RWPE2 (cell line): ENCODE results near the gene UBE2K.
A peak's percentile ranks its signal among the peaks of the same experiment; 100 is the strongest.
"Not testable (repeated sequence)": the region's sequence is repeated elsewhere in the genome, so short reads cannot be mapped to it uniquely, and the experiment has no call there.

Experiments
- ATAC-seq: fragments of 200-7000 bp; cut with Tn5 transposase; 3 replicates; pipeline ENCODE4 v1.9.1; 2021; ENCODE audit warnings: low read depth
- DNase-seq: peaks from one replicate; pipeline ENCODE4 v3.0.0-alpha.2; 2020; ENCODE audit warnings: low spot score
- H3K27ac ChIP-seq: fragments of 450-650 bp; 2 replicates; pipeline ENCODE4 v1.5.1; 2017; ENCODE audit warnings: mild to moderate bottlenecking; ENCODE audit not compliant: poor library complexity, severe bottlenecking
- H3K27me3 ChIP-seq: fragments of 250-450 bp; sonication (Bioruptor Pico); 2 replicates; pipeline ENCODE4 v1.5.1; 2021; ENCODE audit warnings: mild to moderate bottlenecking, moderate library complexity; ENCODE audit not compliant: insufficient read depth, poor library complexity, severe bottlenecking
- H3K36me3 ChIP-seq: fragments of 250-450 bp; sonication (Bioruptor Pico); 2 replicates; pipeline ENCODE4 v1.5.1; 2020; ENCODE audit warnings: low read depth, mild to moderate bottlenecking, moderate library complexity
- H3K4me1 ChIP-seq: fragments of 250-450 bp; sonication (Bioruptor Pico); 2 replicates; pipeline ENCODE4 v1.5.1; 2021; ENCODE audit warnings: mild to moderate bottlenecking, moderate library complexity; ENCODE audit not compliant: insufficient read depth, poor library complexity, severe bottlenecking
- H3K4me3 ChIP-seq: fragments of 250-450 bp; sonication (Bioruptor Pico); 2 replicates; pipeline ENCODE4 v1.5.1; 2021; ENCODE audit warnings: mild to moderate bottlenecking, moderate library complexity; ENCODE audit not compliant: severe bottlenecking
- H3K9me3 ChIP-seq: fragments of 250-450 bp; sonication (Bioruptor Pico); 2 replicates; pipeline ENCODE4 v1.5.1; 2021; ENCODE audit warnings: mild to moderate bottlenecking, moderate library complexity; ENCODE audit not compliant: severe bottlenecking
- TF ChIP-seq, protein P1 (sequence below): fragments of 450-650 bp; IDR thresholded peaks from one replicate; pipeline ENCODE4 v1.5.1; 2017; ENCODE audit warnings: mild to moderate bottlenecking, moderate library complexity; ENCODE audit not compliant: poor library complexity, severe bottlenecking

Gene UBE2K

DNA sequence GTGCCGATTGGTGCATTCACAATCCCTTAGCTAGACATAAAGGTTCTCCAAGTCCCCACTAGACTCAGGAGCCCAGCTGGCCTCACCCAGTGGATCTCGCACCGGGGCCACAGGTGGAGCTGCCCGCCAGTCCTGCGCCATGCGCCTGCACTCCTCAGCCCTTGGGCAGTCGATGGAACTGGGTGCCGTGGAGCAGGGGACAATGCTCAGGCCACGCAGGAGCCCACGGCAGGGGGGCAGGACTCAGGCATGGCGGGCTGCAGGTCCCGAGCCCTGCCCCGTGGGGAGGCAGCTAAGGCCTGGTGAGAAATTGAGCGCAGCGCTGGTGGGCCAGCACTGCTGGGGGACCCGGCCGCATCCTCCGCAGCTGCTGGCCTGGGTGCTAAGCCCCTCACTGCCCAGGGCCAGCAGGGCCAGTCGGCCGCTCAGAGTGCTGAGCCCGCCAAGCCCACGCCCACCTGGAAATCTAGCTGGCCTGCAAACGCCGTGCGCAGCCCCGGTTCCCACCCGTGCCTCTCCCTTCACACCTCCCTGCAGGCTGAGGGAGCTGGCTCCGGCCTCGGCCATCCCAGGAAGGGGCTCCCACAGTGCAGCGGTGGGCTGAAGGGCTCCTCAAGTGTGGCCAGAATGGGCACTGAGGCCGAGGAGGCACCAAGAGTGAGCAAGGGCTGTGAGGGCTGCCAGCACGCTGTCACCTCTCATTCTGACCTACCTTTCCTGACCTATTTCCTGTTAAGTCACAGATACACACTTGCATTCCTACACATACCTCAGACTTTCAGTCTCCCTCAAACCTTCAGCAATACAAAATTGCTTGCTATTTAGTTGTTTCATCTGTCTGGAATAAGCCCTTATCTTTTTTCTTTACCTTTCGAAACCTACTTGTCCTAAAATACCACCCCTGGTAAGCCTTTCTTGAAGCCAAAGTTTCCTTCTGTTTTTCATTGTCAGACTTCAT is 20.7 kb downstream of the UBE2K start:
- no peak overlapping the region for H3K4me3 ChIP-seq
- DNase-seq (no peak), ATAC-seq (peak; percentile 49; the same call in 2 of the 3 replicates)
- TF ChIP-seq, protein P1, sequence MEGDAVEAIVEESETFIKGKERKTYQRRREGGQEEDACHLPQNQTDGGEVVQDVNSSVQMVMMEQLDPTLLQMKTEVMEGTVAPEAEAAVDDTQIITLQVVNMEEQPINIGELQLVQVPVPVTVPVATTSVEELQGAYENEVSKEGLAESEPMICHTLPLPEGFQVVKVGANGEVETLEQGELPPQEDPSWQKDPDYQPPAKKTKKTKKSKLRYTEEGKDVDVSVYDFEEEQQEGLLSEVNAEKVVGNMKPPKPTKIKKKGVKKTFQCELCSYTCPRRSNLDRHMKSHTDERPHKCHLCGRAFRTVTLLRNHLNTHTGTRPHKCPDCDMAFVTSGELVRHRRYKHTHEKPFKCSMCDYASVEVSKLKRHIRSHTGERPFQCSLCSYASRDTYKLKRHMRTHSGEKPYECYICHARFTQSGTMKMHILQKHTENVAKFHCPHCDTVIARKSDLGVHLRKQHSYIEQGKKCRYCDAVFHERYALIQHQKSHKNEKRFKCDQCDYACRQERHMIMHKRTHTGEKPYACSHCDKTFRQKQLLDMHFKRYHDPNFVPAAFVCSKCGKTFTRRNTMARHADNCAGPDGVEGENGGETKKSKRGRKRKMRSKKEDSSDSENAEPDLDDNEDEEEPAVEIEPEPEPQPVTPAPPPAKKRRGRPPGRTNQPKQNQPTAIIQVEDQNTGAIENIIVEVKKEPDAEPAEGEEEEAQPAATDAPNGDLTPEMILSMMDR: no peak
- peaks cover 4% of the 10 kb centered on the region for H3K4me1 ChIP-seq
- no peaks in the 10 kb centered on the region for H3K27me3 ChIP-seq
- no peaks in the 10 kb centered on the region for H3K9me3 ChIP-seq
- H3K36me3 ChIP-seq: peaks cover 30% of the 10 kb centered on the region
- H3K27ac ChIP-seq: peak overlapping the region; percentile 3

DNA sequence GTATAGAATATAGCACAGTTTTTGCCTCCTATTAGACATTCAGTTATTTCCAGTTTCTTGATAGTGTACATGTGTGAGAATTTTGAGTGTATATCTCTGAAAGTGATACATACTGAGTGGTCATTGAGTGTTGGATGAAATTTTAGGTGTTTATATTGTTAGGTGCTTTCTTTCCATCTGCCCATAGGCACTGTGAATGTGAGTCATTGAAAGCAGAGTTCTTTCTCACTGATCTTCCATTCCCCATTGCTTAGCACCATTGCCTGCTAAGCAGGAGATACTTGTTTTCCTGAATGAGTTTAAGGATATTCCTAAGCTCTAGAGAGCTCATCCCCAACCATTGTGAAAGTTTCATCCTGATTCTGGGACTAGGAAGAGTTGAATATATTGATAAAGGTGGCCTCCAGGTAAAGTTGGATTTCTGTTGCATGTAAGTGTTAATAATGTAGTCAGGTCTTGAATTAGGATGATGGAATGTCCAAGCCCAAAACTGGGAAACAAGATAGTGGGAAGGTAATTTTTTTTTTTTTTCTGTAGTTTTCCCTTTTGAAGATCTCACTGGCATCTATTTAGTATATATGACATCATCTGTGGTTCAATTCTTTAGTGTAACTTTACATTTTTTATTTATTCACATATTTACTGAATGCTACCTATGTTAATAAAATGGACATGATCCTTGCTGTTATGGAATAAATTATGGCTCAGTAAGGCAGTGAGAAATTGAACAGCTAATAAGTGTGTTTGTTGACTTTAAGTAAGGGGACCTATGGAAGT is 22.1 kb downstream of the UBE2K start:
- Histone ChIP-seq H3K27ac (no peak overlapping the region), H3K9me3 (no peaks in the 10 kb centered on the region), H3K27me3 (no peaks in the 10 kb centered on the region), H3K36me3 (peaks cover 26% of the 10 kb centered on the region), H3K4me3 (no peak overlapping the region), H3K4me1 (peaks cover 4% of the 10 kb centered on the region)
- DNase-seq (no peak), ATAC-seq (peak; percentile 42; the same call in 2 of the 3 replicates)
- TF ChIP-seq, protein P1: no peak

DNA sequence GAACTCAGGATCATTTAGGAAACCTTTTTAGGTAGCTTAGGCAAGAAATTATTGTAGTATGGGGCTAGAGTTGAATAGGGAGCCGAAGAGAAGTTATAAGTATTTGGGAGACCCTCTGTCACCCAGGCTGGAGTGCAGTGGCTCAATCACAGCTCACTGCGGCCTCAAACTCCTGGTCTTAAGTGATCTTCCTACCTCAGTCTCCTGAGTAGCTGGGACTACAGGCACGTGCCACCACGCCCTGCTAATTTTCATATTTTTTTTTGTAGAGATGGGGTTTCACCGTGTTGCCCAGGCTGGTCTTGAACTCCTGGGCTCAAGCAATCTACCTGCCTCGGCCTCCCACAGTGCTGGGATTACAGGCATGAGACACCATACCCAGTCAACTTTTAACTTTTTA is 23.3 kb downstream of the UBE2K start:
- H3K36me3 ChIP-seq: peaks cover 18% of the 10 kb centered on the region
- H3K27ac ChIP-seq, ATAC-seq, H3K4me3 ChIP-seq, H3K9me3 ChIP-seq, DNase-seq, H3K27me3 ChIP-seq, H3K4me1 ChIP-seq: not testable (repeated sequence)

DNA sequence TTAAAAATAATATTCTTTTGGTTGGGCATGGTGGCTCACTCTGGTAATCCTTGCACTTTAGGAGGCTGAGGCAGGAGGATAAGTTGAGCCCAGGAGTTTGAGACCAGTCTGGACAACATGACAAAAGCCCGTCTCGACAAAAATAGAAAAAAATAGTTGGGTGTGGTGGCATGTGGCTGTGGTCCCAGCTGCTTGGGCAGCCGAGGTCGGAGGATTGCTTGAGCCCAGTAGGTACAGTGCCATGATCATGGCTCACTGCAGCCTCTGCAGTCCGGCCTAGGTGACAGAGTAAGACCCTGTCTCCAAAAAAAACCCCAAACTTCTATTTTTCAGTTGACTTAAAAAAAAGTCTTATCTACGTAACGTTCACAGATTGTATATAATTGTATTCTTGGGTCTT is 23.9 kb downstream of the UBE2K start:
- Histone ChIP-seq H3K36me3 (peaks cover 16% of the 10 kb centered on the region), H3K27me3 (no peaks in the 10 kb centered on the region), H3K9me3 (no peaks in the 10 kb centered on the region), H3K4me1 (peaks cover 4% of the 10 kb centered on the region), H3K27ac (no peak overlapping the region), H3K4me3 (no peak overlapping the region)
- TF ChIP-seq, protein P1: no peak
- ATAC-seq (no peak), DNase-seq (no peak)

DNA sequence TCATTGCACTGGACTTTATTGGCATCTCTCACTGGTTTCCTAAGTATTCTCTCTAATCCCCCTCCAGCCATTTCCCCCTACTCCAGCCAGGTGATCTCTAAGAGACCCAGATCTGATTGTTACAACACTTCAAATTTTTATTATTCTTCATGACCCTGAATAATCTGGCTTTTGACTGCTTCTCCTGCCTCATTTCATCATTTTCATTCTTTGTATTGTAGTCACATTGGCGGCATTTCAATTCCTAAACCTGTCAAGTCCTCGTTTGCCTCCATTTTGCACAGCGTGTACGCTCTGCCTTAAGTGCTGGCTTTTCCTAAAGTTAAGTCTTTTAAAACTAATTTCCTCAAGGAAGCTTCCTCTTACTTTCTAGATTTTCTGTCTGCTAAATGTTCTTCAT is 31.6 kb downstream of the UBE2K start:
- H3K27ac ChIP-seq: peak overlapping the region; percentile 67
- peak; percentile 69 for ATAC-seq
- peaks cover 27% of the 10 kb centered on the region for H3K4me1 ChIP-seq
- H3K4me3 ChIP-seq: no peak overlapping the region
- H3K36me3 ChIP-seq: peaks cover 14% of the 10 kb centered on the region
- TF ChIP-seq, protein P1: no peak
- DNase-seq: no peak
- H3K27me3 ChIP-seq: no peaks in the 10 kb centered on the region
- H3K9me3 ChIP-seq: no peaks in the 10 kb centered on the region
